HL-60 (cell line): Measurements from ENCODE around the gene MAP4.

Experiments
- CTCF ChIP-seq: IDR thresholded peaks from one replicate; pipeline ENCODE4 v1.5.1; 2011; ENCODE audit warnings: low read length, control low read depth, inconsistent platforms; ENCODE audit not compliant: insufficient read depth
- GABPA ChIP-seq: IDR thresholded peaks from 2 replicates; pipeline ENCODE4 v1.6.1; 2012; ENCODE audit warnings: low read depth
- POLR2AphosphoS5 ChIP-seq: IDR thresholded peaks from 2 replicates; pipeline ENCODE4 v1.6.1; 2012; ENCODE audit warnings: low read depth

- TF ChIP-seq CTCF (no peak), POLR2AphosphoS5 (no peak), GABPA (no peak)
Measured at GRCh38 chr3:47930979-47931378, 85.2 kb downstream of the MAP4 start.
